ENCODE data around the gene NECAB2. TPM values are rescaled to one million over a fixed set of nuclear protein-coding genes. Genes with fewer than 3 reads are reported as not detected.

Gene NECAB2
- 1.4 and 1.6 TPM in 2 replicates for total RNA-seq (2014; rRNA removed; shearing (Covaris generic))
- polyA plus RNA-seq (2016; fragmentation: Nextera tagmentation; extraction: Ambion mirVana): 4.5 and 5.1 TPM in 2 replicates
- long read RNA-seq, partial matches to known transcripts: 1 of 1 reads
- long read RNA-seq, other reads (novel, unspliced or antisense): 0 of 1 reads

GRCh38 chr16:83967838-83968305 is at the start of gene NECAB2:
NECAB2 (plus strand) TSS chr16:83968244; CDS start chr16:83968649, 405 bp downstream.
- no peak within 1 kb of the TSS for H3K27ac ChIP-seq (ENCODE audit: low read depth)
- H3K4me2 ChIP-seq: peak within 1 kb of the TSS; percentile 88
- H3K36me3 ChIP-seq (ENCODE audit: insufficient read depth): no peaks in the 10 kb centered on the region
- H2AFZ ChIP-seq: peak within 1 kb of the TSS; percentile 84; the same call in 1 of the 2 replicates
- no peaks in the 10 kb centered on the region for H3K79me2 ChIP-seq (replicated peaks; ENCODE audit: insufficient read depth)
- TF ChIP-seq POLR2AphosphoS5 (IDR thresholded peaks at IDR 0.05; ENCODE audit: low read depth) (no peak), CTCF (conservative IDR thresholded peaks at IDR 0.05; ENCODE audit: low read depth in 2 of 2) (peak; percentile 52 to 68)
- no peak within 1 kb of the TSS for H3K27ac Mint-ChIP-seq
- H3K9me2 ChIP-seq (ENCODE audit: insufficient read depth): no peaks in the 10 kb centered on the region
- peak within 1 kb of the TSS; percentile 77 for H3K4me3 Mint-ChIP-seq
- H3K36me3 Mint-ChIP-seq (ENCODE audit: low read depth): no peaks in the 10 kb centered on the region
- H3K27me3 ChIP-seq (ENCODE audit: insufficient read depth): peaks cover 13% of the 10 kb centered on the region
- H3K4me1 Mint-ChIP-seq: peaks cover 9% of the 10 kb centered on the region
- peak within 1 kb of the TSS; percentile 68 for H3K4me3 ChIP-seq
- H3K27me3 Mint-ChIP-seq (ENCODE audit: insufficient read depth, low read depth, poor library complexity): peaks cover 20% of the 10 kb centered on the region
- peak; percentile 16; the same call in 2 of the 3 replicates for ATAC-seq
- H3F3A ChIP-seq (replicated peaks; ENCODE audit: low read depth): no peaks in the 10 kb centered on the region
- no peaks in the 10 kb centered on the region; the same call in 1 of the 2 replicates for H3K4me1 ChIP-seq (ENCODE audit: insufficient read depth)
- H4K20me1 ChIP-seq (replicated peaks; ENCODE audit: insufficient read depth): no peaks in the 10 kb centered on the region
- H3K9me3 Mint-ChIP-seq: peaks cover 3% of the 10 kb centered on the region; the same call in 2 of the 3 replicates
- peak; percentile 56 for DNase-seq (ENCODE audit: low spot score)

GRCh38 chr16:83920894-83921491 is 47.1 kb upstream of the NECAB2 start:
- peaks cover 12% of the 10 kb centered on the region; the same call in 1 of the 2 replicates for H3F3A ChIP-seq (replicated peaks; ENCODE audit: low read depth)
- peaks cover 11% of the 10 kb centered on the region for H3K4me1 Mint-ChIP-seq
- H3K9me3 Mint-ChIP-seq: peaks cover 17% of the 10 kb centered on the region
- no peak overlapping the region for H3K4me3 ChIP-seq
- H3K27me3 Mint-ChIP-seq (ENCODE audit: insufficient read depth, low read depth, poor library complexity): peaks cover 24% of the 10 kb centered on the region
- H3K27me3 ChIP-seq (ENCODE audit: insufficient read depth): no peaks in the 10 kb centered on the region
- no peaks in the 10 kb centered on the region for H3K9me2 ChIP-seq (ENCODE audit: insufficient read depth)
- no peak overlapping the region for H3K27ac Mint-ChIP-seq
- 0 out of 2 replicates have a peak, but pooled peaks cover 1% of the 10 kb centered on the region for H3K36me3 ChIP-seq (ENCODE audit: insufficient read depth)
- peaks cover 52% of the 10 kb centered on the region for H3K36me3 Mint-ChIP-seq (ENCODE audit: low read depth)
- H3K4me1 ChIP-seq (ENCODE audit: insufficient read depth): no peaks in the 10 kb centered on the region
- H2AFZ ChIP-seq: no peak overlapping the region
- H3K4me2 ChIP-seq: no peak overlapping the region
- H3K27ac ChIP-seq (ENCODE audit: low read depth): no peak overlapping the region
- DNase-seq (ENCODE audit: low spot score) (no peak), ATAC-seq (no peak)
- H3K79me2 ChIP-seq (replicated peaks; ENCODE audit: insufficient read depth): no peaks in the 10 kb centered on the region
- no peak overlapping the region for H3K4me3 Mint-ChIP-seq
- no peaks in the 10 kb centered on the region; the same call in 1 of the 2 replicates for H4K20me1 ChIP-seq (replicated peaks; ENCODE audit: insufficient read depth)
- no peak for TF ChIP-seq ZNF462 (CRISPR knock-in tag; IDR thresholded peaks at IDR 0.05)
- TF ChIP-seq REST (IDR thresholded peaks at IDR 0.05; ENCODE audit: unreplicated experiment): no peak
- no peak for TF ChIP-seq ZNF114 (CRISPR knock-in tag; IDR thresholded peaks at IDR 0.05)
- TF ChIP-seq EZH2 (IDR thresholded peaks at IDR 0.05; ENCODE audit: low read depth, unreplicated experiment): no peak
- no peak for TF ChIP-seq NANOG (IDR thresholded peaks at IDR 0.05; ENCODE audit: borderline replicate concordance)
- no peak for TF ChIP-seq EZH2phosphoT487 (IDR thresholded peaks at IDR 0.05; ENCODE audit: unreplicated experiment)
- TF ChIP-seq ZNF331 (CRISPR knock-in tag; IDR thresholded peaks at IDR 0.05; ENCODE audit: low read depth): no peak

All from GM23338 (cell line).